ENCODE data around the gene LRRC74B.
A peak's percentile ranks its signal among the peaks of the same experiment; 100 is the strongest.

The LRRC74B gene

GRCh38 chr22:21009638-21010425 lies 35.9 kb upstream of the LRRC74B start:
- TF ChIP-seq SUZ12 (IDR thresholded peaks at IDR 0.05), result no peak
- no peak for TF ChIP-seq ARNT (IDR thresholded peaks at IDR 0.05)
- TF ChIP-seq FOXK2 (IDR thresholded peaks at IDR 0.05), result no peak
- TF ChIP-seq L3MBTL2 (conservative IDR thresholded peaks at IDR 0.05), result no peak
- TF ChIP-seq FOXA1 (IDR thresholded peaks at IDR 0.05), result no peak
- TF ChIP-seq PKNOX1 (IDR thresholded peaks at IDR 0.05), result no peak
- no peak for TF ChIP-seq SP1 (IDR thresholded peaks at IDR 0.05)
- TF ChIP-seq FOXM1 (IDR thresholded peaks at IDR 0.05; ENCODE audit: borderline replicate concordance), result no peak
- no peak for TF ChIP-seq HDGF (IDR thresholded peaks at IDR 0.05; ENCODE audit: borderline replicate concordance)
- TF ChIP-seq NFRKB (IDR thresholded peaks at IDR 0.05), result no peak
- no peak for DNase-seq (ENCODE audit: extremely low spot score)
- POLR2A ChIA-PET, result interaction anchor here (1.0 to 1.1 kb wide), 2 partner anchors 8 to 28 kb away, joined by 4 to 5 read pairs; partner anchors contain the start of genes LZTR1 and THAP7
- CTCF ChIA-PET, result no interaction called here

- CTCF ChIA-PET, result no interaction called here
- DNase-seq (ENCODE audit: extremely low spot score), result no peak
- TF ChIP-seq FOXM1 (IDR thresholded peaks at IDR 0.05; ENCODE audit: borderline replicate concordance) (no peak), SP1 (IDR thresholded peaks at IDR 0.05) (no peak), SUZ12 (IDR thresholded peaks at IDR 0.05) (no peak), HDGF (IDR thresholded peaks at IDR 0.05; ENCODE audit: borderline replicate concordance) (no peak), CTBP1 (IDR thresholded peaks at IDR 0.05; ENCODE audit: borderline replicate concordance) (no peak), ZNF384 (IDR thresholded peaks at IDR 0.05) (no peak), ARNT (IDR thresholded peaks at IDR 0.05) (no peak), PKNOX1 (IDR thresholded peaks at IDR 0.05) (no peak), TARDBP (IDR thresholded peaks at IDR 0.05) (no peak), FOXK2 (IDR thresholded peaks at IDR 0.05) (no peak), FOXA1 (IDR thresholded peaks at IDR 0.05) (no peak), BHLHE40 (IDR thresholded peaks at IDR 0.05; ENCODE audit: borderline replicate concordance) (no peak)
- POLR2A ChIA-PET, result interaction anchor here (1.0 to 6.6 kb wide), 3 partner anchors 8 to 28 kb away, joined by 4 to 58 read pairs (median 5); partner anchors contain the start of genes LZTR1 and THAP7
These were observed 35.2 kb upstream of the LRRC74B start for GRCh38 chr22:21010426-21011113.

GRCh38 chr22:21012446-21013407 lies 33.0 kb upstream of the LRRC74B start:
- no peak for DNase-seq (ENCODE audit: extremely low spot score)
- TF ChIP-seq SUZ12 (IDR thresholded peaks at IDR 0.05) (no peak), ZNF384 (IDR thresholded peaks at IDR 0.05) (no peak), ELF4 (IDR thresholded peaks at IDR 0.05) (no peak), HDGF (IDR thresholded peaks at IDR 0.05; ENCODE audit: borderline replicate concordance) (no peak), L3MBTL2 (conservative IDR thresholded peaks at IDR 0.05) (no peak), ARNT (IDR thresholded peaks at IDR 0.05) (no peak), FOXM1 (IDR thresholded peaks at IDR 0.05; ENCODE audit: borderline replicate concordance) (no peak), TARDBP (IDR thresholded peaks at IDR 0.05) (no peak), CTBP1 (IDR thresholded peaks at IDR 0.05; ENCODE audit: borderline replicate concordance) (no peak), NFRKB (IDR thresholded peaks at IDR 0.05) (no peak), FOXA1 (IDR thresholded peaks at IDR 0.05) (no peak)
- POLR2A ChIA-PET, result interaction anchor here (0.6 to 6.6 kb wide), 5 partner anchors 11 to 90 kb away, joined by 3 to 58 read pairs (median 4); partner anchors contain the start of genes LZTR1 and THAP7
- CTCF ChIA-PET, result interaction anchor here (1.2 kb wide), 1 partner anchor 9 kb away, joined by 4 read pairs; no protein-coding TSS in a partner anchor

- no peak for DNase-seq (ENCODE audit: extremely low spot score)
- POLR2A ChIA-PET, result interaction anchor here (0.6 to 6.6 kb wide), 3 partner anchors 12 to 79 kb away, joined by 3 to 58 read pairs (median 22); partner anchors contain the start of genes LZTR1 and THAP7
- no peak for TF ChIP-seq PKNOX1 (IDR thresholded peaks at IDR 0.05)
- no peak for TF ChIP-seq ARNT (IDR thresholded peaks at IDR 0.05)
- TF ChIP-seq L3MBTL2 (conservative IDR thresholded peaks at IDR 0.05), result 0 out of 2 replicates have a peak, but pooled peaks have one; percentile 46
- TF ChIP-seq SUZ12 (IDR thresholded peaks at IDR 0.05), result no peak
- CTCF ChIA-PET, result interaction anchor here (1.2 kb wide), 1 partner anchor 10 kb away, joined by 4 read pairs; no protein-coding TSS in a partner anchor
These were observed 32.0 kb upstream of the LRRC74B start for GRCh38 chr22:21013657-21014201.

GRCh38 chr22:21014202-21014725 lies 31.5 kb upstream of the LRRC74B start:
- peak; percentile 99 for DNase-seq (ENCODE audit: extremely low spot score)
- CTCF ChIA-PET, result interaction anchor here (1.2 to 2.2 kb wide), 2 partner anchors 11 to 88 kb away, joined by 4 to 9 read pairs; no protein-coding TSS in a partner anchor
- POLR2A ChIA-PET, result interaction anchor here (1.5 to 6.6 kb wide), 3 partner anchors 9 to 32 kb away, joined by 4 to 58 read pairs (median 22); partner anchors contain the start of genes LZTR1 and THAP7
- no peak for TF ChIP-seq FOXM1 (IDR thresholded peaks at IDR 0.05; ENCODE audit: borderline replicate concordance)
- TF ChIP-seq HDGF (IDR thresholded peaks at IDR 0.05; ENCODE audit: borderline replicate concordance), result peak; percentile 17; the same call in 1 of the 2 replicates
- no peak for TF ChIP-seq ARNT (IDR thresholded peaks at IDR 0.05)
- TF ChIP-seq PKNOX1 (IDR thresholded peaks at IDR 0.05), result peak; percentile 92

All from HEK293T (cell line).